ENCODE measurements around the gene P2RY1. TPM values are rescaled to one million over a fixed set of nuclear protein-coding genes. Genes with fewer than 3 reads are reported as not detected.
A peak's percentile ranks its signal among the peaks of the same experiment; 100 is the strongest.

The P2RY1 gene, protein sequence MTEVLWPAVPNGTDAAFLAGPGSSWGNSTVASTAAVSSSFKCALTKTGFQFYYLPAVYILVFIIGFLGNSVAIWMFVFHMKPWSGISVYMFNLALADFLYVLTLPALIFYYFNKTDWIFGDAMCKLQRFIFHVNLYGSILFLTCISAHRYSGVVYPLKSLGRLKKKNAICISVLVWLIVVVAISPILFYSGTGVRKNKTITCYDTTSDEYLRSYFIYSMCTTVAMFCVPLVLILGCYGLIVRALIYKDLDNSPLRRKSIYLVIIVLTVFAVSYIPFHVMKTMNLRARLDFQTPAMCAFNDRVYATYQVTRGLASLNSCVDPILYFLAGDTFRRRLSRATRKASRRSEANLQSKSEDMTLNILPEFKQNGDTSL
- 19.8 TPM for total RNA-seq
- long read RNA-seq, full-length matches to known transcripts: 35 of 35 reads
- long read RNA-seq, partial matches to known transcripts: 0 of 35 reads
- long read RNA-seq, other reads (novel, unspliced or antisense): 0 of 35 reads

DNA sequence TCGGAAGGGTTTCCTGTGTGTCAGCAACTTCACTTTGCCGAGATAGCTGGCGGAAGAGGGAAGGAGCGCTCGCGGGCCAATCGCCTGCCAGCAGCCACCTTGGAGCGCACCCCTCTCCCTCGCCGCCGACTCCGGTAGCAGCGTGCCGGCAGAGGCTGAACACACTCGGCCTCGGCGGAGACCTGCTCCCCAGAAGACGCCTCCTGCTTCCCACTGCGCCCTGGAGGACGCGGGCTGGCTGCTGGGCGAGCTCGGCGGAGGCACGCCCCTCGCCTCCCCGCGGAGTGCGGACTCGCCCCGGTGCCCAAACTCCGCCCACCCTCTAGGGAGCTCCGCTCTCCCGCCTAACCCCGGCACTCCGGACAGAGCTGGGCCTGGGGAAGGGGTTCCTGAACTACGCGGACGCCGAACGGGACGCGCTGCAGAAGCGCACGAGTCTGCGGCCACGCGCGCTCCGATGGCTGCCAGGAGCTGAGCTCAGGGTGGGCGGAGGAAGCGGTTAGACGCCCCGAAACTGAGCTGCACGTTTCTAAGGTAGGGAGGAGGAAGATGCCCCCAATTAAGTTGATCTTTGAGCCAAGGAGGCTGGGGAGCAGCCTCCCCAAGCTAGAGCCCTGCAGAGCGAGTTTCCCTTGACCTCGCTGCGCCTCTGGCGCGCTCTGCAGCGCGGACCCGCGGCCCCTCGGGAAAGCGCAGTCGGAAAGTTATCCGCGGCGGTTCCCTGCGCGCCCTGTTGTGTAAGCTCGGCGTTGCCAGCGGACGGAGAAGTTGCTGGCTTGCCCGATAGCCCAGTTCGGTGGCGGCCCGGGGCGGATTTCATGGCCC lies at the start of gene P2RY1:
TSS of gene P2RY1 (plus strand) at position 356 of the 825 bp plus-strand sequence. CDS start 652 bp downstream, outside the sequence.
- no peaks in the 10 kb centered on the region for H3K27me3 ChIP-seq (ENCODE audit: low read depth)
- no peaks in the 10 kb centered on the region for H3K36me3 ChIP-seq
- intact Hi-C loops (cut with DNase I): no loop called here
- no peaks in the 10 kb centered on the region for H3K9me3 ChIP-seq
- peaks cover 11% of the 10 kb centered on the region for H3K4me1 ChIP-seq
- peak; percentile 93 for ATAC-seq
- H3K4me3 ChIP-seq: peak within 1 kb of the TSS; percentile 82
- H3K27ac ChIP-seq: peak within 1 kb of the TSS; percentile 86
- peak; percentile 84 for DNase-seq
- TF ChIP-seq, protein P1, sequence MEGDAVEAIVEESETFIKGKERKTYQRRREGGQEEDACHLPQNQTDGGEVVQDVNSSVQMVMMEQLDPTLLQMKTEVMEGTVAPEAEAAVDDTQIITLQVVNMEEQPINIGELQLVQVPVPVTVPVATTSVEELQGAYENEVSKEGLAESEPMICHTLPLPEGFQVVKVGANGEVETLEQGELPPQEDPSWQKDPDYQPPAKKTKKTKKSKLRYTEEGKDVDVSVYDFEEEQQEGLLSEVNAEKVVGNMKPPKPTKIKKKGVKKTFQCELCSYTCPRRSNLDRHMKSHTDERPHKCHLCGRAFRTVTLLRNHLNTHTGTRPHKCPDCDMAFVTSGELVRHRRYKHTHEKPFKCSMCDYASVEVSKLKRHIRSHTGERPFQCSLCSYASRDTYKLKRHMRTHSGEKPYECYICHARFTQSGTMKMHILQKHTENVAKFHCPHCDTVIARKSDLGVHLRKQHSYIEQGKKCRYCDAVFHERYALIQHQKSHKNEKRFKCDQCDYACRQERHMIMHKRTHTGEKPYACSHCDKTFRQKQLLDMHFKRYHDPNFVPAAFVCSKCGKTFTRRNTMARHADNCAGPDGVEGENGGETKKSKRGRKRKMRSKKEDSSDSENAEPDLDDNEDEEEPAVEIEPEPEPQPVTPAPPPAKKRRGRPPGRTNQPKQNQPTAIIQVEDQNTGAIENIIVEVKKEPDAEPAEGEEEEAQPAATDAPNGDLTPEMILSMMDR (IDR thresholded peaks at IDR 0.05): peak; percentile 50

DNA sequence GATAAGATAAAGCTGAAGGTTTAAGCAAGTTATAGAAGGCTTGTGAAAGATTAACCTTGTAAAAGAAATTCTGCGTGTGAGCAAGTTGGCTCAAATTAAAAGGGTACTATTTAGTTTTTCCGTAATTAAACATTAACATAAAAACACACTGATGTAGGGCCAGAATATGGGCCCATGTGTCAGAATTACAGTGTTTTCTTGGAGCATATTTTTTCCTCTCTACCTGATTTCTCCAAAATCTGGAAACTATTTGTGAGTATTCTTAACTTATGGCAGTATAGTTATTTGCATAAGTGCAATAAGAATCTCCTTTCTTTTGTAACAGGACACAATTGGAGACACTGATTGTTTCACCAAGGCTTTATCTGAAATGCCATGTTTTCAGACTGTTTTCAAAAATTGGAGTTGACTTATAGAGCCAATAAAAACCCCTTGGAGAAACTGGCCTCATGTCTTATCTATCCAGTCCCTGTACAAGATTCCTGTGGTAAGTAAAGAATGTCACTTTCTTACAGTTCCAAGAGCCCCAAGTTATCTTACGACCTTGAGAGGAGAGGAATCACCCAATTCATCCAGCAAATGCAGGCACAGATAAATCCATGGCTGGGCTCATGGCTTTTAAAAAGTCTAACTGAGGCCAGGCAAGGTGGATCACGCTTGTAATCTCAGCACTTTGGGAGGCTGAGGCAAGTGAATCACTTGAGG lies 47.8 kb upstream of the P2RY1 start:
- ATAC-seq: no peak
- DNase-seq: no peak
- H3K4me3 ChIP-seq: no peak overlapping the region
- H3K9me3 ChIP-seq: no peaks in the 10 kb centered on the region
- no peaks in the 10 kb centered on the region for H3K4me1 ChIP-seq
- H3K27ac ChIP-seq: no peak overlapping the region
- intact Hi-C loops (cut with DNase I): no loop called here
- H3K27me3 ChIP-seq (ENCODE audit: low read depth): no peaks in the 10 kb centered on the region
- H3K36me3 ChIP-seq: no peaks in the 10 kb centered on the region
- TF ChIP-seq, protein P1 (IDR thresholded peaks at IDR 0.05): no peak

DNA sequence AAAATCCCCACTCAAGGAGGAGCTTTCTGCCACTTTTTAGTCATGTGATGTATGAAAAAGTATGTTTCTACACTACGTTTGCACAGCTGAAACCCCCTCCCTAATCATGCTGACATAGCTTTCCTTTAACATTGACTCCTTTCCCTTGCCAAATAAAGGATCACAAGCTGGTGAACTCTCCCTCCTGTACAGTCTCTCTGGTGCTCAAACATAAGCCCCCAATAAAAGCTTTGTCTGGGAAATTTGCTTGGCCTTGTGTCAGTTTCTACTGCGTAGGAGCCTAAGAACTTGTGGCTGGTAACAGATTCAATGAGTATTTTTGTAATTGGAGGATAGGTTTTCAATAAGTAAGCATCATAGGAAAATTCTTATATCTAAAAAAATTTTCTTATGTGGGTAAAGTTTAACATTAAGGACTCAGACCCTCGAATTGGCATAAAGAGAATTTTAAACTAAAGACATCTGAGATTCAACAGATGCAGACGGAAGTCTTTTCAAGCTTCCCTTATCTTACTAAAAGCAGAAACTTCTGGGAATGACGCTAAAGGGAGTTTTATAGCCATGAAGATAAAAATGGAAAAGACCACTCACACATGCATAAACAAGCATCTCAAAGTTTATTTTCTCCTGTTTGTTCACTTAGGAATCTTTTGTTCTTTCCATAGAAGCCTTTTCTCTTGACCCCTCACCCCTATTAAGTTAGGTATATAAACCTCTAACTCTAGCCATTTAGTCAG lies 44.1 kb upstream of the P2RY1 start:
- ATAC-seq: no peak
- H3K27ac ChIP-seq: no peak overlapping the region
- H3K4me1 ChIP-seq: no peaks in the 10 kb centered on the region
- DNase-seq: no peak
- no peak overlapping the region for H3K4me3 ChIP-seq
- H3K9me3 ChIP-seq: no peaks in the 10 kb centered on the region
- TF ChIP-seq, protein P1 (IDR thresholded peaks at IDR 0.05): no peak
- H3K27me3 ChIP-seq (ENCODE audit: low read depth): no peaks in the 10 kb centered on the region
- intact Hi-C loops (cut with DNase I): no loop called here
- no peaks in the 10 kb centered on the region for H3K36me3 ChIP-seq

DNA sequence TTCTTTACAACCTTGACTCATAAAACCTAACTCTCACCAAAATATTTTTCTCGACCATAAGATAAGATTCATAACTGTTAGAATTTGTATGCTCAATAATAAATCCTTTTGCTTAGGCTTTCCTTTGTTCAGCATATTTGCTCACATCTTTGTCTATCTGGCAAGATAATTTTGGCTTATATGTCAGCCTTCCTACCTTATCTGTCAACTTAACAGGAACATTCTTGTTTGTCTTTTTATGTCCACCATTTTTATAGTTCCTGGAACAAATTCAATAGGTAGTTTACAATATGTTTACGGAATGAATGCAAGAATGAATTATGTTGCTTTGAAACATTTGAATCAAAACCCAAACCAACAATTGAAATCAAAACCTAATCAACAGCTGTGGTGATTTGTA lies 41.0 kb upstream of the P2RY1 start:
- Histone ChIP-seq H3K27me3 (ENCODE audit: low read depth) (no peaks in the 10 kb centered on the region), H3K36me3 (no peaks in the 10 kb centered on the region), H3K27ac (no peak overlapping the region), H3K4me3 (no peak overlapping the region), H3K9me3 (no peaks in the 10 kb centered on the region), H3K4me1 (no peaks in the 10 kb centered on the region)
- no peak for DNase-seq
- no peak for ATAC-seq
- TF ChIP-seq, protein P1 (IDR thresholded peaks at IDR 0.05): no peak
- intact Hi-C loops (cut with DNase I): no loop called here
